ENCODE measurements around the gene NAA60. TPM values are rescaled to one million over a fixed set of nuclear protein-coding genes. Genes with fewer than 3 reads are reported as not detected.
A peak's percentile ranks its signal among the peaks of the same experiment; 100 is the strongest.

NAA60 gene
- total RNA-seq, 3 donors from 2014 or later, result 25.4 to 25.9 (median 25.5) TPM

- peak in 1 of 3 donors; percentile 15 for TF ChIP-seq POLR2AphosphoS5 (IDR thresholded peaks at IDR 0.05)
- no peak for TF ChIP-seq POLR2A (IDR thresholded peaks at IDR 0.05)
- Histone ChIP-seq H3K4me1 (no peaks in the 10 kb centered on the region), H3K27ac (no peak overlapping the region), H3K9me3 (peaks cover 93 to 99% of the 10 kb centered on the region in 2 donors), H3K27me3 (no peaks in the 10 kb centered on the region), H3K36me3 (peaks cover 13% of the 10 kb centered on the region), H3K4me3 (no peak overlapping the region)
- no peak for DNase-seq (ENCODE audit: low spot score in 2 of 2)
- intact Hi-C loops (cut with DNase I; ENCODE audit: low total_unique reads), result no loop called here
Observed at GRCh38 chr16:3408561-3409197, 34.8 kb upstream of the NAA60 start.

DNA sequence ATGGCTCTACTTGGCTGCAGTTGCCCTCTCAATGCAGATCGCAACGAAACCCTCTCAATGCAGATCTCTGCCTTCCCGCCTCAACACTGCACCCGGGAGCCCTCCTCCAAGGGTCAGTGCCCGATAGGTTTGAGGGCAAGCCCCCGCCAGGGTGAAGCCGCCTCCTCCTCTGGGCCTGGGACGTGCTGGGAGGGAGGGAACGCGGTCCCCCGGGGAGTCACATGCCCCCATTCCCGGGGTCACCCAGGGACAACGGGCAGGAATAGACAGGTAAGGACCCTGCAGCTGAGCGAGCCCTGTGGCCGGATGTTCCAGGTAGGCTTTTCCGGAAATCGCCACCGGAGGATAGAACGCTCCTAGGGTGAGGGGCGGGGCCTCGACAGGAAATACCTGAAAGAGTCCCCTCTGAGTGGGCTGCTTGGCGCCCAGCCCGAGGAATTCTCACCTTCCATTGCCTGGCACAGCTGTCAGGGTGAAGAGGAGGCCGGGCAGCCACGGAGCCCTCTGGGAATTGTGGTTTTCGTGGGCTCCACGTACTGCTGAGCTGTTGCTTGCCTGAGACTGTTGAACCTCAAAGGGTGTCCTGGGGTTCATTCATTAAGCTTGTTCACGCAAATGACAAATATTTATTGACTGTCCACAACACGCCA is 29.6 kb upstream of the NAA60 start:
- DNase-seq (ENCODE audit: low spot score in 2 of 2), result no peak
- TF ChIP-seq CTCF (IDR thresholded peaks at IDR 0.05), result no peak
- TF ChIP-seq POLR2AphosphoS5 (IDR thresholded peaks at IDR 0.05), result no peak
- TF ChIP-seq POLR2A (IDR thresholded peaks at IDR 0.05), result no peak
- H3K27me3 ChIP-seq, result no peaks in the 10 kb centered on the region
- no peak overlapping the region for H3K27ac ChIP-seq
- H3K36me3 ChIP-seq, result peaks cover 2% of the 10 kb centered on the region
- no peaks in the 10 kb centered on the region for H3K4me1 ChIP-seq
- H3K4me3 ChIP-seq, result no peak overlapping the region
- intact Hi-C loops (cut with DNase I; ENCODE audit: low total_unique reads), result no loop called here
- H3K9me3 ChIP-seq, result peaks cover 74 to 86% of the 10 kb centered on the region in 2 donors

DNA sequence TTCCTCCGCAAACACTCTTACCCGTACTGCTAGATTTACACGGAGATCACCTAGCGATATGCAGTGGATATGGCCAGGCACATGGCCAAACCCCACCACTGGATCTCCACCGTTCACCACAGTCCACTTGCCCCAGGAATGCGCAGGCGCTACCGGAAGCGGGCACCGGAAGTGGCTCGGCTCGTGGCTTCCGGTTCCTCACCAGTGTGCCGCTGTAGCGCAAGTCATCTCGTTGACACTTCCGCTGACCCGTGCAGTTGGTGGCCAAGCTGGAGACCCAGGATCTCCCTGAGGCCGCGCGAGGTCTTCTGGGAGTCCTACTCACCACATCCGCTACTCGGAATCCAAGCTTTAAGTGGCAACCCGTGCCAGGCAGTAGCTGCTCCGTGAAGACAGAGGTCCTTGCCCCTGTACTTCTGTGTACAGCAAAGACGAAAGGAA is 11.7 kb upstream of the NAA60 start:
- Histone ChIP-seq H3K27me3 (no peaks in the 10 kb centered on the region), H3K4me1 (no peaks in the 10 kb centered on the region), H3K4me3 (peak overlapping the region in 1 of 3 donors; percentile 55), H3K9me3 (peaks cover 6 to 9% of the 10 kb centered on the region in 2 donors), H3K27ac (no peak overlapping the region), H3K36me3 (peaks cover 5% of the 10 kb centered on the region)
- no peak for DNase-seq (ENCODE audit: low spot score in 2 of 2)
- TF ChIP-seq CTCF (IDR thresholded peaks at IDR 0.05), result no peak
- TF ChIP-seq POLR2AphosphoS5 (IDR thresholded peaks at IDR 0.05), result no peak
- TF ChIP-seq POLR2A (IDR thresholded peaks at IDR 0.05), result no peak
- intact Hi-C loops (cut with DNase I; ENCODE audit: low total_unique reads), result no loop called here

GRCh38 chr16:3434373-3434772 is 9.1 kb upstream of the NAA60 start:
- H3K36me3 ChIP-seq, result peaks cover 5% of the 10 kb centered on the region
- H3K4me3 ChIP-seq, result no peak overlapping the region
- no peak overlapping the region for H3K27ac ChIP-seq
- H3K4me1 ChIP-seq, result no peaks in the 10 kb centered on the region
- intact Hi-C loops (cut with DNase I; ENCODE audit: low total_unique reads), result no loop called here
- no peak for TF ChIP-seq POLR2A (IDR thresholded peaks at IDR 0.05)
- TF ChIP-seq CTCF (IDR thresholded peaks at IDR 0.05), result no peak
- TF ChIP-seq POLR2AphosphoS5 (IDR thresholded peaks at IDR 0.05), result no peak
- DNase-seq (ENCODE audit: low spot score in 2 of 2), result no peak
- no peaks in the 10 kb centered on the region for H3K27me3 ChIP-seq
- H3K9me3 ChIP-seq, result peaks cover 3 to 12% of the 10 kb centered on the region in 2 donors

- Histone ChIP-seq H3K36me3 (peaks cover 2% of the 10 kb centered on the region), H3K9me3 (peaks cover 12 to 24% of the 10 kb centered on the region in 2 donors), H3K4me1 (no peaks in the 10 kb centered on the region), H3K27ac (no peak overlapping the region), H3K27me3 (no peaks in the 10 kb centered on the region), H3K4me3 (no peak overlapping the region)
- no peak for TF ChIP-seq POLR2A (IDR thresholded peaks at IDR 0.05)
- TF ChIP-seq CTCF (IDR thresholded peaks at IDR 0.05), result no peak
- no peak for TF ChIP-seq POLR2AphosphoS5 (IDR thresholded peaks at IDR 0.05)
- intact Hi-C loops (cut with DNase I; ENCODE audit: low total_unique reads), result no loop called here
- no peak for DNase-seq (ENCODE audit: low spot score in 2 of 2)
Observed at GRCh38 chr16:3439637-3440036, 3.8 kb upstream of the NAA60 start.
